ENCODE data around the gene TMEM117.

Gene TMEM117

DNA sequence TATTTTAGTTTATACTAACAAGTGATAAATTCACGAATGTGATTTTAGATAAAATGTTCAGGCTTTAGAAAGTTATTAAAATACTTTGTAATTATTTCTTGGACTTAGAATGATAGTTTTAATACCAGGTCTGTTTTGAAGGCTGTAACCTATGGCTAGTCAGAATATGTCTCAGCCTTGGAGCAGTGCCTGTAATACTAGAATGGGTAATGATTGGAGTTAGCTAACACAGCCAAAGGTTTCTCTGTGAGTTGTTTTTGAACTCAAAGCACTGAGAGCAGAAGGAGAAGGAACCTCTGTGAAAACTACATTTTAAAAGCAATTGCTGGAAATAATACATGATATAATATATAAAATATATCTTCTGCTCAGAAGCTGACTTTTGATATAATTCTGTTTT is 110.1 kb downstream of the TMEM117 start:
- TF ChIP-seq, protein P1, sequence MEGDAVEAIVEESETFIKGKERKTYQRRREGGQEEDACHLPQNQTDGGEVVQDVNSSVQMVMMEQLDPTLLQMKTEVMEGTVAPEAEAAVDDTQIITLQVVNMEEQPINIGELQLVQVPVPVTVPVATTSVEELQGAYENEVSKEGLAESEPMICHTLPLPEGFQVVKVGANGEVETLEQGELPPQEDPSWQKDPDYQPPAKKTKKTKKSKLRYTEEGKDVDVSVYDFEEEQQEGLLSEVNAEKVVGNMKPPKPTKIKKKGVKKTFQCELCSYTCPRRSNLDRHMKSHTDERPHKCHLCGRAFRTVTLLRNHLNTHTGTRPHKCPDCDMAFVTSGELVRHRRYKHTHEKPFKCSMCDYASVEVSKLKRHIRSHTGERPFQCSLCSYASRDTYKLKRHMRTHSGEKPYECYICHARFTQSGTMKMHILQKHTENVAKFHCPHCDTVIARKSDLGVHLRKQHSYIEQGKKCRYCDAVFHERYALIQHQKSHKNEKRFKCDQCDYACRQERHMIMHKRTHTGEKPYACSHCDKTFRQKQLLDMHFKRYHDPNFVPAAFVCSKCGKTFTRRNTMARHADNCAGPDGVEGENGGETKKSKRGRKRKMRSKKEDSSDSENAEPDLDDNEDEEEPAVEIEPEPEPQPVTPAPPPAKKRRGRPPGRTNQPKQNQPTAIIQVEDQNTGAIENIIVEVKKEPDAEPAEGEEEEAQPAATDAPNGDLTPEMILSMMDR (conservative IDR thresholded peaks at IDR 0.05; ENCODE audit: low read depth, low read length): no peak
- H3K9ac ChIP-seq: no peak overlapping the region
- H3K27ac ChIP-seq: no peak overlapping the region

DNA sequence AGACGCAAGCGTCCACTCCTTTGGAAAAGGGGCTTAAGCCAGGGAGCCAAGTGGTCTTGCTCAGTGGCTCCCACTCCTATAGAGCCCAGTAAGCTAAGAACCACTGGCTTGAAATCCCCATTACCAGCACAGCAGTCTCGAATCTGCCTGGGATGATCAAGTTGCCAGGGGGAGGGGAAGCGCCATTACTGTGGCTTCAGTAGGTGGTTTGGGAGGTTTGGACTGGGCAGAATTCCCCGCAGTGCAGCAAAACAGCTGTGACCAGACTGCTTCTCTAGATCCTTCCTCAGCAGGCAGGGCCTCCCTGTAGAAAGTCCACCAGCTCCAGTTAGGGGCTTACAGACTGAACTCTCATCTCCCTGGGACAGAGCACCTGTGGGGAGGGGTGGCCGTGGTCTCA is 115.4 kb downstream of the TMEM117 start:
- Histone ChIP-seq H3K27ac (no peak overlapping the region), H3K4me2 (no peak overlapping the region), H3K27me3 (ENCODE audit: insufficient read depth, low read depth) (no peaks in the 10 kb centered on the region), H2AFZ (ENCODE audit: low read depth) (no peak overlapping the region), H3K36me3 (ENCODE audit: insufficient read depth) (no peaks in the 10 kb centered on the region), H3K9ac (no peak overlapping the region), H3K4me3 (IDR thresholded peaks at IDR 0.05; ENCODE audit: insufficient read depth, low read depth, low read length) (no peak overlapping the region), H4K20me1 (ENCODE audit: insufficient read depth) (no peaks in the 10 kb centered on the region), H3K4me1 (ENCODE audit: low read depth, poor library complexity, severe bottlenecking) (no peaks in the 10 kb centered on the region), H3K79me2 (ENCODE audit: insufficient read depth, low read depth) (no peaks in the 10 kb centered on the region)
- TF ChIP-seq, protein P1 (conservative IDR thresholded peaks at IDR 0.05; ENCODE audit: low read depth, low read length): no peak

More for the DNA sequence above, 110.1 kb downstream of the TMEM117 start:
- no peaks in the 10 kb centered on the region for H3K36me3 ChIP-seq (ENCODE audit: insufficient read depth)
- no peak overlapping the region for H3K4me3 ChIP-seq (IDR thresholded peaks at IDR 0.05; ENCODE audit: insufficient read depth, low read depth, low read length)
- no peaks in the 10 kb centered on the region for H3K79me2 ChIP-seq (ENCODE audit: insufficient read depth, low read depth)
- no peaks in the 10 kb centered on the region for H4K20me1 ChIP-seq (ENCODE audit: insufficient read depth)
- no peaks in the 10 kb centered on the region for H3K4me1 ChIP-seq (ENCODE audit: low read depth, poor library complexity, severe bottlenecking)
- no peak overlapping the region for H2AFZ ChIP-seq (ENCODE audit: low read depth)
- H3K27me3 ChIP-seq (ENCODE audit: insufficient read depth, low read depth): no peaks in the 10 kb centered on the region
- H3K4me2 ChIP-seq: no peak overlapping the region

DNA sequence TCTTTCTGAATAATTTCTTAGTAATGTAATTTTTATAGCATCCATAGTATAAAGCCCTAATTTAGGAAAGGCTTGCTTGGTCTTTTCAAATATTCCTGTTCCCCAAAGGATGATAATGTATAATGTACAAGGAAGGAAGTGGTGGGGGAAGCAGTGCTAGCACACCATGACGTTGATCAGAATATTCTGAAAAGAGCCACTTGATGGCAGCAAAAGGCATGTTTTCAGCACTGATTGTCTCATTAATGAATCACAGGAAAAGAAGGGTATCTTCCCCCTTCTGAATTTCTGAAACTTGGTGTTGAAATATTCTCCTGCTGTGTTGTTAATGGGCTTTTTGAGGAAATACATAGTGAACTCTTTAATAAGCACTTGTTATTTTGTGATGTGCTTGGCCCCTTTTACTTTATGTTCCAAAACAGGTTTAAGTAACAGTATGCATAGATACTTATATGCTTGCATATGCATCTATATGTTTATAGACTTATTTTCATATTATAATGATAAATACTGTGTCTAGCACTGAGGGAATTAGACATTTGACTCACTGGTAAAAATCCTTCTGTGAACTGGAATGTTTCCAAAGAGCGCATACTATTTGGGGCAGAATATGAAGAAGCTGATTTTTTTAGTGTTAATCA is 122.0 kb downstream of the TMEM117 start:
- peaks cover 10% of the 10 kb centered on the region for H3K4me1 ChIP-seq (ENCODE audit: low read depth, poor library complexity, severe bottlenecking)
- H3K9ac ChIP-seq: no peak overlapping the region
- H3K36me3 ChIP-seq (ENCODE audit: insufficient read depth): no peaks in the 10 kb centered on the region
- TF ChIP-seq, protein P1 (conservative IDR thresholded peaks at IDR 0.05; ENCODE audit: low read depth, low read length): peak; percentile 77
- no peaks in the 10 kb centered on the region for H3K79me2 ChIP-seq (ENCODE audit: insufficient read depth, low read depth)
- H3K27ac ChIP-seq: no peak overlapping the region
- H4K20me1 ChIP-seq (ENCODE audit: insufficient read depth): no peaks in the 10 kb centered on the region
- H3K4me2 ChIP-seq: no peak overlapping the region
- no peak overlapping the region for H3K4me3 ChIP-seq (IDR thresholded peaks at IDR 0.05; ENCODE audit: insufficient read depth, low read depth, low read length)
- H3K27me3 ChIP-seq (ENCODE audit: insufficient read depth, low read depth): no peaks in the 10 kb centered on the region
- no peak overlapping the region for H2AFZ ChIP-seq (ENCODE audit: low read depth)

DNA sequence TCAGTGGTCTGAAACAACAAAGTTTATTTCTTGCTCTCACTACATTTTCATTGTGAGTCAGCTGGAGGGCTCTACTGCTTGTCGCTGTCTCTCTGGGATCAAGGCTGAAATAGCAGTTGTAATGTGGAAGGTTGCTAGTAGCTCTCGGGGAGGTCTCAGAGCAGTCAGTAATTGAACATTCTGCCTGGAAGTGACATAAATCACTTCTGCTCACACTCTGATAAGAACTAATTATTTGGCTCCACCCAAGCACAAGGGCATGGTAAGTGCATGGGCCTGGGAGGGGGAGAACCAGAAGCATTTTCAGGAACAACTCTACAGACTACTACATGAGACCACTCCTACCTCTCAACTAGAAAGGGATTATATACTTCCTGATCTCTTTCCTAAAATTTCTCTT is 128.2 kb downstream of the TMEM117 start:
- no peak overlapping the region for H3K27ac ChIP-seq
- no peaks in the 10 kb centered on the region for H3K36me3 ChIP-seq (ENCODE audit: insufficient read depth)
- no peaks in the 10 kb centered on the region for H3K4me1 ChIP-seq (ENCODE audit: low read depth, poor library complexity, severe bottlenecking)
- H3K9ac ChIP-seq: no peak overlapping the region
- TF ChIP-seq, protein P1 (conservative IDR thresholded peaks at IDR 0.05; ENCODE audit: low read depth, low read length): no peak
- H3K79me2 ChIP-seq (ENCODE audit: insufficient read depth, low read depth): no peaks in the 10 kb centered on the region
- H2AFZ ChIP-seq (ENCODE audit: low read depth): no peak overlapping the region
- H4K20me1 ChIP-seq (ENCODE audit: insufficient read depth): no peaks in the 10 kb centered on the region
- H3K27me3 ChIP-seq (ENCODE audit: insufficient read depth, low read depth): no peaks in the 10 kb centered on the region
- no peak overlapping the region for H3K4me2 ChIP-seq
- H3K4me3 ChIP-seq (IDR thresholded peaks at IDR 0.05; ENCODE audit: insufficient read depth, low read depth, low read length): no peak overlapping the region
